NCI-H2196 treated with DMSO at 0.1 percent for 48 hours (cell line): Measurements from ENCODE around the gene INCA1.

ENCODE experiments used
- DNase-seq: peaks from one replicate; lab custom pipeline; 2025; ENCODE audit not compliant: unreplicated experiment; lab: John Stamatoyannopoulos, UW

Gene INCA1

GRCh38 chr17:4949321-4950074, 47.8 kb downstream of the INCA1 start:
- DNase-seq: peak; percentile 50

- DNase-seq: peak; percentile 51
Measured at GRCh38 chr17:4948931-4949320, 48.4 kb downstream of the INCA1 start.

- peak; percentile 42 for DNase-seq
Measured at GRCh38 chr17:4948166-4948930, 49.0 kb downstream of the INCA1 start, which contains the start of gene PFN1. TSS of gene PFN1 (minus strand) at chr17:4948530. CDS start at chr17:4948394, 136 bp downstream.

- DNase-seq: no peak
Measured at GRCh38 chr17:4947411-4948165, 49.7 kb downstream of the INCA1 start.

- no peak for DNase-seq
Measured at GRCh38 chr17:4947010-4947410, 50.3 kb downstream of the INCA1 start.

GRCh38 chr17:4946312-4946976, 50.9 kb downstream of the INCA1 start:
- DNase-seq: no peak

- no peak for DNase-seq
Measured at GRCh38 chr17:4945944-4946280, 51.4 kb downstream of the INCA1 start.

GRCh38 chr17:4945176-4945943, 52.0 kb downstream of the INCA1 start:
- DNase-seq: no peak

- no peak for DNase-seq
Measured at GRCh38 chr17:4944554-4945175, 52.7 kb downstream of the INCA1 start.

- DNase-seq: no peak
Measured at GRCh38 chr17:4944163-4944553, 53.2 kb downstream of the INCA1 start.

- DNase-seq: no peak
Measured at GRCh38 chr17:4942760-4943508, 54.4 kb downstream of the INCA1 start.

GRCh38 chr17:4941319-4941610, 56.1 kb downstream of the INCA1 start:
- DNase-seq: no peak

GRCh38 chr17:4940555-4941318, 56.6 kb downstream of the INCA1 start:
- no peak for DNase-seq

- peak; percentile 84 for DNase-seq
Measured at GRCh38 chr17:4939796-4940554, 57.3 kb downstream of the INCA1 start, which contains the start of the genes RNF167 and SLC25A11. TSS of gene RNF167 (plus strand) at chr17:4940268. CDS start at chr17:4940910, 642 bp downstream. TSS of gene SLC25A11 (minus strand) at chr17:4940046. CDS start at chr17:4939910, 136 bp downstream.

- no peak for DNase-seq
Measured at GRCh38 chr17:4939546-4939795, 57.9 kb downstream of the INCA1 start.

- DNase-seq: no peak
Measured at GRCh38 chr17:4938688-4939545, 58.4 kb downstream of the INCA1 start.
